Lower leg skin (tissue), 4 donors: ENCODE measurements around the gene RAB3GAP1. TPM values are rescaled to one million over a fixed set of nuclear protein-coding genes. Genes with fewer than 3 reads are reported as not detected.

Experiments used
- DNase-seq, 2 donors: peaks; one replicate each; pipeline ENCODE4 v3.0.0-alpha.2; 2019; ENCODE audit warnings: low spot score in 2 of 2
- H3K4me3 ChIP-seq: fragments of 200-600 bp; sonication (generic); 2 replicates; pipeline ENCODE4 v1.5.1; 2017; ENCODE audit warnings: mild to moderate bottlenecking, low read depth; ENCODE audit not compliant: poor library complexity, severe bottlenecking
- CTCF ChIP-seq, 3 donors: fragments of 450-650 bp; IDR thresholded peaks; one replicate each; pipeline ENCODE4 v1.5.1; 2016; ENCODE audit warnings: antibody characterized with exemption in 3 of 3, mild to moderate bottlenecking in 3 of 3, moderate library complexity in 2 of 3
- POLR2A ChIP-seq, 2 donors: fragments of 450-650 bp; IDR thresholded peaks; one replicate each; pipeline ENCODE4 v1.6.1; 2016 to 2017; ENCODE audit warnings: antibody characterized with exemption in 2 of 2, mild to moderate bottlenecking in 1 of 2, moderate library complexity in 1 of 2
- WGBS, 2 donors: methylation state at CpG; one replicate each; pipeline ENCODE4 v1.1.5; 2018; 5-methylcytosine and 5-hydroxymethylcytosine counted together
- intact Hi-C: fragments of 100-400 bp; cut with DNase I; formaldehyde crosslinking; loops from one replicate; pipeline ENCODE4 v1.15.0; 2023; ENCODE audit warnings: low total_unique reads
- total RNA-seq, 4 donors: library from RNA; depleted of rRNA; stranded (reverse); fragments of >200 nt; gene quantifications; one replicate each; pipeline ENCODE4 v1.1.0, GENCODE V29; 2016

The RAB3GAP1 gene
- total RNA-seq: 10 to 100 TPM; 50.8 to 57.5 (median 52.4) TPM

DNA sequence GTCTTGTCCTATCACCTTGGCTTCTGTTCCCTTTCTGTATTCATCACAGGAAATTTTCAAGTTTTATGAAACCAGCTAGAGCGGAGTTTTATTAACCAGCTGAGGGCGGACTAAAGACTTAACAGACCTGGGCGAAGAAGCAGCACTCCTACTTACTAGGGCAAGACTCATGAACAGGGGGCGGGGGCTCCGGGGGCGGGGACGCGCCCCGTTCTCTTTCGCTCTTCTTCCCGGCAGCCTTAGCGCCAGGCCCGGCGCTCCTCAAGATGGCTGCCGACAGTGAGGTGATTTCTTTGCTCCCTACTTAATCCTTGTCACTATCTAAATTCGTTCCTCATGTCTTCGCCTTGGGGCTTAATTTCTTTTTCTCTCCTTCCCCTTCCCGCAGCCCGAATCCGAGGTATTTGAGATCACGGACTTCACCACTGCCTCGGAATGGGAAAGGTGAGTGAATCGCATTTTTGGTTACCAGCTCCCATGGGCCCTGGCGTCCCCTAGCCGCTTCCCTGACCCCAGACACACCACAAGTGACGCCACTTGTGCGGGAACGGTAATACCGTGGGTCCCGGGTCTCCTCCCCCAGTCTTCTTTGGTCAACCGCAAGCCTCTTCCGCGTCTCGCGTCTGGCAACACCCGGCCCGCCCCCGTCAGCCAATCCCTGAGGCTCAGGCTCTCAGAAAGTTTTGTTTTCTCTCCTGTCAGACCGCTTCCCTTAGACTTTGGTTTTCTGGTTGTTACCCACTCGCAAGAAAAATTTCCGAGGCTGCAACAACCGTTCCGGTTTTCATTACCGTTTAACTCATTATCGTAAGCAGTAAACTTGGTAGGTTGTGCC is at the start of gene RAB3GAP1:
Gene RAB3GAP1, plus strand, starts transcription at position 251 of the 835 bp plus-strand sequence. Its CDS starts 16 bp downstream, at position 267.
- intact Hi-C loops: no loop called here
- DNase-seq: peak; percentile 72 to 94
- TF ChIP-seq POLR2A (IDR thresholded peaks at IDR 0.05): no peak
- TF ChIP-seq CTCF (IDR thresholded peaks at IDR 0.05): no peak
- peak within 1 kb of the TSS; percentile 82 for H3K4me3 ChIP-seq
- 0% methylated on average over 45 of the region's 45 CpGs for WGBS, 2 donors

DNA sequence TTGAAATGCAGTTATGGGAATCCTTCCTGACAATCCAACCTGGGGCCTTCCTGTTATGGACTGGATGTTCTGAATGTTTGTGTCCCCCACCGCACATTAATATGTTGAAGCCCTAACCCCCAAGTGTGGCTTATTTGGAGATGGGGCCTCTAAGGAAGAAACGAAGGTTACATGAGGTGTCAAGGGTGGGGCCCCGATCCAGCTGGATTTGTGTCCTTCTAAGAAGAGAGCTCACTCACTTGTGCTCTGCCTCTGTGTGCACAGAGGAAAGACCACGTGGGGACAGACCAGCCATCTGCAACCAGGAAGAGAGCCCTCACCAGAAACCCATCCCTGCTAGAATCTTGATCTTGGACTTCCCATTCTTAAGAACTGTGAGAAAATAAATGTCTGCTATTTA is 49.3 kb upstream of the RAB3GAP1 start:
- no peak for TF ChIP-seq POLR2A (IDR thresholded peaks at IDR 0.05)
- no peak for TF ChIP-seq CTCF (IDR thresholded peaks at IDR 0.05)
- intact Hi-C loops: loop anchor here (5.0 kb wide), 1 partner anchor 709 kb away; no protein-coding TSS in a partner anchor
- DNase-seq: no peak
- WGBS, 2 donors: 86% methylated on average over 4 of the region's 4 CpGs
- H3K4me3 ChIP-seq: no peak overlapping the region

GRCh38 chr2:135004005-135004746 is 47.9 kb upstream of the RAB3GAP1 start:
- intact Hi-C loops: loop anchor here (5.0 kb wide), 1 partner anchor 708 kb away; no protein-coding TSS in a partner anchor
- H3K4me3 ChIP-seq: no peak overlapping the region
- 6 to 11% methylated on average over 17 of the region's 17 CpGs for WGBS, 2 donors
- peak; percentile 43 to 92 for DNase-seq
- TF ChIP-seq POLR2A (IDR thresholded peaks at IDR 0.05) (no peak), CTCF (IDR thresholded peaks at IDR 0.05) (peak in 1 of 3 donors; percentile 60)

GRCh38 chr2:135005753-135006152 is 46.3 kb upstream of the RAB3GAP1 start:
- no peak for DNase-seq
- 47 to 49% methylated on average over 3 of the region's 3 CpGs for WGBS, 2 donors
- TF ChIP-seq CTCF (IDR thresholded peaks at IDR 0.05): no peak
- no peak for TF ChIP-seq POLR2A (IDR thresholded peaks at IDR 0.05)
- intact Hi-C loops: no loop called here
- no peak overlapping the region for H3K4me3 ChIP-seq

DNA sequence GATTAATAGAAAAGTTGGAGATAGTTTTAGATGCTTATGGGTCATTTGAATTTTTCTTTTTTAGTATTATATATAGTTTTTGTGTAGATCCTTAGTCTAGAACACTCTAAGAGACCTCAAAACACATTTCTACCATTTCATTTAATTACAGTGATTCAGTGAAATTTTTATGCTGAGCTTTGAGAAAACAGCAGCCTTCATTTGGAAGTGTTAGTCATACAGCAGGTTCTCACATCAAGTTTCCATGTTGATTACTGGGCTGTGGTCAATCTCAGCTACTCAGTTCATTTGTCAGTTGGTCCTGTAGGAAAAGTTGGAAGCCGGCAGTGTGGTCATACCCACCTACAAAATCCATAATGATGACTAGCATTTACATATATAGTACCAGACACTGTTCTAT is 42.8 kb upstream of the RAB3GAP1 start:
- no peak overlapping the region for H3K4me3 ChIP-seq
- intact Hi-C loops: no loop called here
- WGBS, 2 donors: 92 to 100% methylated on average over 1 of the region's 1 CpG
- no peak for DNase-seq
- TF ChIP-seq CTCF (IDR thresholded peaks at IDR 0.05) (no peak), POLR2A (IDR thresholded peaks at IDR 0.05) (no peak)
